ENCODE data around the gene TBC1D22A.

Gene TBC1D22A

GRCh38 chr22:47021371-47022074 is 259.1 kb downstream of the TBC1D22A start:
- TF ChIP-seq CTCF (IDR thresholded peaks at IDR 0.05; ENCODE audit: control extremely low read depth, extremely low read depth, low read depth, missing control alignments) = no peak
- ChIA-PET POLR2A (no interaction called here), CTCF (no interaction called here)
- DNase-seq (ENCODE audit: extremely low spot score) = no peak

DNA sequence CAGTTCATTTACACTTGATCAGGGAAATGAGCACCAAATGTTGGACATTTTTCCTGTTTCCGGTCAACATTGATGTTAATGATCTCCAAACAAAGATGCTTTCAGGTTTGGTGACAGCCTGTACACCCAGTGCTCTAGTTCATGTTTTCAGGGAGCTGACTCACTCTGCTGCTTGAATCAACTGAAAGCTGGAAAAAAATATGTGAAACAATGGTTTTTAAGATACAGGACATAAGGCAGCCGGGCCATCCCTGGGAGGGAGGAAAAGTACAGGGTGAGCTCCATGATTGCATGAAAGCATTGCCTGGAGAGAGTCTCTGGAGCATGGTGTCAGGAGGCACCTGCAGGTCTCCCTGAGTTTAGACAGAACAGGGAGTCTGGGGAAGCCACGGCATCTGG is 259.6 kb downstream of the TBC1D22A start:
- CTCF ChIA-PET = no interaction called here
- DNase-seq (ENCODE audit: extremely low spot score) = no peak
- POLR2A ChIA-PET = no interaction called here
- TF ChIP-seq CTCF (IDR thresholded peaks at IDR 0.05; ENCODE audit: control extremely low read depth, extremely low read depth, low read depth, missing control alignments) = no peak

- CTCF ChIA-PET = no interaction called here
- no peak for TF ChIP-seq CTCF (IDR thresholded peaks at IDR 0.05; ENCODE audit: control extremely low read depth, extremely low read depth, low read depth, missing control alignments)
- no peak for DNase-seq (ENCODE audit: extremely low spot score)
- POLR2A ChIA-PET = no interaction called here
Measured at GRCh38 chr22:47022475-47022874, 260.0 kb downstream of the TBC1D22A start.

GRCh38 chr22:47023871-47024270 is 261.4 kb downstream of the TBC1D22A start:
- no peak for TF ChIP-seq CTCF (IDR thresholded peaks at IDR 0.05; ENCODE audit: control extremely low read depth, extremely low read depth, low read depth, missing control alignments)
- POLR2A ChIA-PET = no interaction called here
- DNase-seq (ENCODE audit: extremely low spot score) = no peak
- CTCF ChIA-PET = no interaction called here

DNA sequence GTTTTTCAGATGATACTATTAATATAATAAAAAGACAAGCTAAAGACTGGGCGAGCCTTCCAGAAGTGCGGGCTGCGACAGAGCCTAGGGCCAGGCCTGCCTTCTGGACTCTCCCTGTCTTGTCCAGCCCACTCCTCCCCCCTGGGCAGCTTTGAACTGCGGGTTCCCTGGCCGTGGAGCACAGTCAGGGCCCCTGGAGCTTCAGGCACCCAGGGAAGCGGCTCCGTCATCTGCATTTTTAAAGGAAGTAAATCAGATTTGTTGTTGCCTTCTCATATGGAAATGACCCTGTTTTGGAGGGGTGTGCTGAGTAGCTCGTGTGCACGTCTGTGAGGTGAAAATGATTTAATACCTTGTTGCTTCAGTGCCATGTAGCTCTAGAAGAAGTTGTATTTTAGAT is 265.3 kb downstream of the TBC1D22A start:
- CTCF ChIA-PET = interaction anchor here (0.7 to 1.2 kb wide), 2 partner anchors 10 to 93 kb away, joined by 3 to 4 read pairs; no protein-coding TSS in a partner anchor
- POLR2A ChIA-PET = no interaction called here
- no peak for TF ChIP-seq CTCF (IDR thresholded peaks at IDR 0.05; ENCODE audit: control extremely low read depth, extremely low read depth, low read depth, missing control alignments)
- DNase-seq (ENCODE audit: extremely low spot score) = no peak

- no peak for DNase-seq (ENCODE audit: extremely low spot score)
- ChIA-PET CTCF (interaction anchor here (0.8 to 1.4 kb wide), 2 partner anchors 9 to 15 kb away, joined by 3 to 4 read pairs; no protein-coding TSS in a partner anchor), POLR2A (interaction anchor here (0.6 kb wide), 1 partner anchor 913 kb away, joined by 3 read pairs; no protein-coding TSS in a partner anchor)
- TF ChIP-seq CTCF (IDR thresholded peaks at IDR 0.05; ENCODE audit: control extremely low read depth, extremely low read depth, low read depth, missing control alignments) = no peak
Measured at GRCh38 chr22:47029244-47030074, 267.0 kb downstream of the TBC1D22A start.
